Measurements from ENCODE around the gene TMEM250. TPM values are rescaled to one million over a fixed set of nuclear protein-coding genes. Genes with fewer than 3 reads are reported as not detected.

TMEM250 gene
- polyA plus RNA-seq, 1 donor, result 36.2 TPM

- no CpG with 5 or more reads among the region's 16 CpGs for WGBS (ENCODE audit: insufficient coverage, low lambda C conversion rate)
- peaks cover 41% of the 10 kb centered on the region for H3K4me1 ChIP-seq (ENCODE audit: control insufficient read depth, insufficient read depth, low read length)
- peaks cover 5% of the 10 kb centered on the region for H3K27me3 ChIP-seq (ENCODE audit: control insufficient read depth, insufficient read depth, low read length)
- no peaks in the 10 kb centered on the region for H3K9me3 ChIP-seq (ENCODE audit: control insufficient read depth, low read depth, low read length)
- H3K4me3 ChIP-seq (ENCODE audit: low read length), result peak overlapping the region; percentile 82
- H3K27ac ChIP-seq (ENCODE audit: low read length), result peak overlapping the region; percentile 79
- peak in 1 of 2 donors; percentile 60 for DNase-seq
- H3K36me3 ChIP-seq (ENCODE audit: control insufficient read depth, insufficient read depth, low read length), result peaks cover 7% of the 10 kb centered on the region
These were observed 25.2 kb downstream of the TMEM250 start for GRCh38 chr9:136093346-136093986.

GRCh38 chr9:136092741-136093140, 25.9 kb downstream of the TMEM250 start:
- Histone ChIP-seq H3K9me3 (ENCODE audit: control insufficient read depth, low read depth, low read length) (no peaks in the 10 kb centered on the region), H3K4me3 (ENCODE audit: low read length) (no peak overlapping the region), H3K36me3 (ENCODE audit: control insufficient read depth, insufficient read depth, low read length) (peaks cover 7% of the 10 kb centered on the region), H3K27me3 (ENCODE audit: control insufficient read depth, insufficient read depth, low read length) (peaks cover 2% of the 10 kb centered on the region), H3K4me1 (ENCODE audit: control insufficient read depth, insufficient read depth, low read length) (peaks cover 41% of the 10 kb centered on the region), H3K27ac (ENCODE audit: low read length) (no peak overlapping the region)
- DNase-seq, result no peak
- no CpG with 5 or more reads among the region's 9 CpGs for WGBS (ENCODE audit: insufficient coverage, low lambda C conversion rate)

GRCh38 chr9:136092353-136092650, 26.4 kb downstream of the TMEM250 start:
- DNase-seq, result no peak
- WGBS (ENCODE audit: insufficient coverage, low lambda C conversion rate), result no CpG with 5 or more reads among the region's 10 CpGs
- Histone ChIP-seq H3K9me3 (ENCODE audit: control insufficient read depth, low read depth, low read length) (no peaks in the 10 kb centered on the region), H3K27ac (ENCODE audit: low read length) (no peak overlapping the region), H3K36me3 (ENCODE audit: control insufficient read depth, insufficient read depth, low read length) (peaks cover 7% of the 10 kb centered on the region), H3K4me3 (ENCODE audit: low read length) (no peak overlapping the region), H3K27me3 (ENCODE audit: control insufficient read depth, insufficient read depth, low read length) (no peaks in the 10 kb centered on the region), H3K4me1 (ENCODE audit: control insufficient read depth, insufficient read depth, low read length) (peaks cover 41% of the 10 kb centered on the region)

- peaks cover 7% of the 10 kb centered on the region for H3K36me3 ChIP-seq (ENCODE audit: control insufficient read depth, insufficient read depth, low read length)
- no peak for DNase-seq
- WGBS (ENCODE audit: insufficient coverage, low lambda C conversion rate), result no CpG with 5 or more reads among the region's 20 CpGs
- peaks cover 41% of the 10 kb centered on the region for H3K4me1 ChIP-seq (ENCODE audit: control insufficient read depth, insufficient read depth, low read length)
- H3K4me3 ChIP-seq (ENCODE audit: low read length), result no peak overlapping the region
- no peaks in the 10 kb centered on the region for H3K27me3 ChIP-seq (ENCODE audit: control insufficient read depth, insufficient read depth, low read length)
- H3K9me3 ChIP-seq (ENCODE audit: control insufficient read depth, low read depth, low read length), result no peaks in the 10 kb centered on the region
- peak overlapping the region; percentile 51 for H3K27ac ChIP-seq (ENCODE audit: low read length)
These were observed 26.9 kb downstream of the TMEM250 start for GRCh38 chr9:136091582-136092352.

GRCh38 chr9:136090768-136091581, 27.7 kb downstream of the TMEM250 start:
- Histone ChIP-seq H3K36me3 (ENCODE audit: control insufficient read depth, insufficient read depth, low read length) (peaks cover 7% of the 10 kb centered on the region), H3K27me3 (ENCODE audit: control insufficient read depth, insufficient read depth, low read length) (no peaks in the 10 kb centered on the region), H3K4me3 (ENCODE audit: low read length) (no peak overlapping the region), H3K9me3 (ENCODE audit: control insufficient read depth, low read depth, low read length) (no peaks in the 10 kb centered on the region), H3K4me1 (ENCODE audit: control insufficient read depth, insufficient read depth, low read length) (peaks cover 39% of the 10 kb centered on the region), H3K27ac (ENCODE audit: low read length) (peak overlapping the region; percentile 51)
- no CpG with 5 or more reads among the region's 22 CpGs for WGBS (ENCODE audit: insufficient coverage, low lambda C conversion rate)
- DNase-seq, result no peak

GRCh38 chr9:136090056-136090735, 28.5 kb downstream of the TMEM250 start:
- peaks cover 7% of the 10 kb centered on the region for H3K36me3 ChIP-seq (ENCODE audit: control insufficient read depth, insufficient read depth, low read length)
- H3K27ac ChIP-seq (ENCODE audit: low read length), result peak overlapping the region; percentile 42
- H3K4me3 ChIP-seq (ENCODE audit: low read length), result no peak overlapping the region
- no peak for DNase-seq
- WGBS (ENCODE audit: insufficient coverage, low lambda C conversion rate), result no CpG with 5 or more reads among the region's 9 CpGs
- H3K27me3 ChIP-seq (ENCODE audit: control insufficient read depth, insufficient read depth, low read length), result no peaks in the 10 kb centered on the region
- no peaks in the 10 kb centered on the region for H3K9me3 ChIP-seq (ENCODE audit: control insufficient read depth, low read depth, low read length)
- H3K4me1 ChIP-seq (ENCODE audit: control insufficient read depth, insufficient read depth, low read length), result peaks cover 36% of the 10 kb centered on the region

- Histone ChIP-seq H3K4me3 (ENCODE audit: low read length) (no peak overlapping the region), H3K36me3 (ENCODE audit: control insufficient read depth, insufficient read depth, low read length) (peaks cover 7% of the 10 kb centered on the region), H3K27me3 (ENCODE audit: control insufficient read depth, insufficient read depth, low read length) (no peaks in the 10 kb centered on the region), H3K4me1 (ENCODE audit: control insufficient read depth, insufficient read depth, low read length) (peaks cover 36% of the 10 kb centered on the region), H3K27ac (ENCODE audit: low read length) (no peak overlapping the region), H3K9me3 (ENCODE audit: control insufficient read depth, low read depth, low read length) (no peaks in the 10 kb centered on the region)
- DNase-seq, result no peak
- 34% methylated on average over 3 of the region's 3 CpGs for WGBS (ENCODE audit: insufficient coverage, low lambda C conversion rate)
These were observed 29.0 kb downstream of the TMEM250 start for GRCh38 chr9:136089697-136090045.

GRCh38 chr9:136088939-136089696, 29.6 kb downstream of the TMEM250 start:
- Histone ChIP-seq H3K9me3 (ENCODE audit: control insufficient read depth, low read depth, low read length) (no peaks in the 10 kb centered on the region), H3K27me3 (ENCODE audit: control insufficient read depth, insufficient read depth, low read length) (no peaks in the 10 kb centered on the region), H3K36me3 (ENCODE audit: control insufficient read depth, insufficient read depth, low read length) (peaks cover 10% of the 10 kb centered on the region), H3K4me3 (ENCODE audit: low read length) (no peak overlapping the region), H3K27ac (ENCODE audit: low read length) (no peak overlapping the region), H3K4me1 (ENCODE audit: control insufficient read depth, insufficient read depth, low read length) (peaks cover 36% of the 10 kb centered on the region)
- DNase-seq, result no peak
- no CpG with 5 or more reads among the region's 22 CpGs for WGBS (ENCODE audit: insufficient coverage, low lambda C conversion rate)

- no peak for DNase-seq
- WGBS (ENCODE audit: insufficient coverage, low lambda C conversion rate), result no CpG with 5 or more reads among the region's 15 CpGs
- Histone ChIP-seq H3K9me3 (ENCODE audit: control insufficient read depth, low read depth, low read length) (no peaks in the 10 kb centered on the region), H3K4me3 (ENCODE audit: low read length) (no peak overlapping the region), H3K27me3 (ENCODE audit: control insufficient read depth, insufficient read depth, low read length) (no peaks in the 10 kb centered on the region), H3K27ac (ENCODE audit: low read length) (no peak overlapping the region), H3K4me1 (ENCODE audit: control insufficient read depth, insufficient read depth, low read length) (peaks cover 36% of the 10 kb centered on the region), H3K36me3 (ENCODE audit: control insufficient read depth, insufficient read depth, low read length) (peaks cover 16% of the 10 kb centered on the region)
These were observed 30.2 kb downstream of the TMEM250 start for GRCh38 chr9:136088481-136088938.
